Measurements from ENCODE around the gene KHDC4.

Gene KHDC4

DNA sequence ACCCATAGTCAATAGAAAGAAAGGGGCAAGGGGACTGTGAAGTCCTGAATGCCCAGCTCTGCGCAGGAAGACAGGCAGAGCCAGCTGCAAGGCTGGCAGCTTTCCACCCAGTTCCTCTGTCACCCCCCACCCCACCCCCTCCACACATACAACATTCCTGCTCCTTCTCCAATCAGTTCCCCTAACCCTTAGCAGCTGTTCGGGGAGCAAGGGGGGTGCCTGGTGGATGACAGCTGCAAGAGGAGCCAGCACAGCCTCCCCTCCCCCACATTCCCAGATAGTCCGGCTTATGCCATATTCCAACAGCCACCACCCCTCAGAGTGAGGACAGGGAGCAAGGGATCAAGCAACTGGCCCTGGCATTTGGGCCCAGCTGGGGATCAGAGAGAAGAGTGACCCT, 34.5 kb upstream of the KHDC4 start:
- DNase-seq: no peak

DNA sequence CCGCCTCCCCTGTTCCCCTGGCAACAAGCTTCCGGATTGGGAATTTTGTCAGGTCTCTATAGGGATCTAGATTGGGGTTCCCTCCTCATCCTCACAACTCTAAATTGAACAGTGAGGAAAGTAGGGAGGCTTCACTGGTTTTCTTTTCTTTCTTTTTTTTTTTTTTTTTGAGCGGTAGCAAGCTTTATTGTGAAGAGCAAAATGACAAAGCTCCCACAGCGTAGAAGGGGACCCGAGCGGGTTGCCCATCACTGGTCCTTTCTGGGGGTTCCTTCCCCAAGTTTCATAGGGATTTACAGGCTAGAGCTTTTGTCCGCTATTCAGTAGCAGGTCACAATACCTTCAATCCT, 33.8 kb upstream of the KHDC4 start:
- no peak for DNase-seq

DNA sequence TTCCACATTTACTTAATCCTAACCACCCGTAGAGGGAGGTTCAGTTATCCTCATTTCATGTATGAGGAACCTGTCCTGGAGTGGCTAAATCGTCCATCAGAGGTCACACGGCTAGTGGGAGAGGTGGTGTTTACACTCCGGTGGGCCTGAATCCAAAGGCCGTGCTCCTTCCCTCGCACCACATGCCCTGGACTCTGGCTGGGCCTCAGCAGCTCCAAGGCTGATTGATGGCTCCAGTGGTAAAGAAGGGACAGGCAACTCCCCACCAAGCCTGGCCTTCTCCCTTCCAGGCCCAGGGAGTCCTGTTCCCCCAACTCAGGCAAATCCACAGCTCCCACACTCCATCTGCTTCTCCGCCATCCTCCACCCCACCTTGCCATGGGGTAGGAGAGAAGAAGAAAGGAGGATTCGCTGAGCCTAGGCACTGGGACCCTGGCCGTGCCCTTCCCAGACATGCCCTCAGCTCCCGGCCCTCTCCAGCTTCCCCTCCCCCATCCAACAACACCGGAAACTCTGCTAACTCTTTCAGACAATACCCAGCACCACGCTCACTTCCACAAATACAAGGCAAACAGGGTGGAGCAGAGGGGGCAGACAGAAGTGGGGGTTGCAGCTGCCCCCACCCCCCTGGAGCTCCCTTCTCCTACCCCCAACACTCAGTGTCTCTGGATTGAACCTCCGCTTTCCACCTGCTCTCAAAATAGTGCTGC, 33.3 kb upstream of the KHDC4 start:
- no peak for DNase-seq

DNA sequence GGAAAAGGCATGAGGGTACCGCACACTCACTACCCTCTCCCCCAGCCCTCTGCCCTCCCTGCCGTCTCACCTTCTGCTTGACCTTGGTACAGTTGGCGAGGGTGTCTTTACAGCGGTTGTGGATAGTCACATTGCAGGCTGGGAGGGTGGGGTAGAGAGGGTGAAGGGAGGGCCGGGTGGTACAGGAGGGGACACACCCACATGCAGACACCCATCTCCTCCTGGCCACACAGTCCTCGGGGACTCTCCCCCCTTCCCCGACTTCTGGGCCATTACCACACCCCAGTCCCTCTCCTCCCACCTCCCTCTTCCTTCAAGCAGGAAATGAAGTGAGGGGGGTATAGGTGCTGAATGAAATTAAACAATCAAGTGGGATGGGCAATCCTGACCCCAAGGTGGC, 32.5 kb upstream of the KHDC4 start:
- DNase-seq: no peak

DNA sequence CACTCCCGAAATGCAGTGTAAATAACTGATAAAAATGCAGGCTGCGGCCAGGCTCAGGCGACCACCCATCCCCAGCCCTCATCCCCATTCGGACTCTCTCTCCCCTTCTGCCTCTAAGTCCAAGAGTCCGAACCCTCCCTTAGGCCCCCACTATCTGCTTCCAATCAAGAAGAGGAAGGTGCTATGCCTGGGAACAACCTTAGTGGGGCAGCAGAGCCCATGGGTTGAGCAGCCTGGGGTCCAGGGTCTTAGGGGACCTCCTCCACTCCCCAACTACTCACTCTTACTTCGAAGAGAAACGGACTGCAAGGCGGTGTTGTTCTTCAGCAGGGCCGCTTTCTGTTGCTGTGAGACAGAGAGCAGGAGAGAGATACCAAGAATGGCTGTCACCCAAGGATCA, 31.9 kb upstream of the KHDC4 start:
- DNase-seq: no peak

DNA sequence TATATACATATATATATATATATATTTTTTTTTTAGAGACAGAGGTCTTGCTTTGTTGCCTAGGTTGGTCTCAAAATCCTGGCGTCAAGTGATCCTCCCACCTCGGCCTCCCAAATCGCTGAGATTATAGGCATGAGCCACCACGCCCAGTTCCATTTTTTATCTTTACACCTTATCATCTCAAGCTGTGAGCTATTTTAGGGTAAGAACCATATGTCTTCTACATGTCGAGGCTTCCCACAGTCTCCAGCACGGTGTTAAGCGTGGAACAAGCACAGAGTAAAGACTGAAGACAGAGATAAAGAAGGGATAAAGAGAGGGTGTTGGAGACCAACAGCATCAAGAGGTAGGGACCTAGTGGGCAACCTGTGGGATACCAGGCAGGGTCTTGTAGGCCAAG, 30.0 kb upstream of the KHDC4 start:
- DNase-seq: no peak

DNA sequence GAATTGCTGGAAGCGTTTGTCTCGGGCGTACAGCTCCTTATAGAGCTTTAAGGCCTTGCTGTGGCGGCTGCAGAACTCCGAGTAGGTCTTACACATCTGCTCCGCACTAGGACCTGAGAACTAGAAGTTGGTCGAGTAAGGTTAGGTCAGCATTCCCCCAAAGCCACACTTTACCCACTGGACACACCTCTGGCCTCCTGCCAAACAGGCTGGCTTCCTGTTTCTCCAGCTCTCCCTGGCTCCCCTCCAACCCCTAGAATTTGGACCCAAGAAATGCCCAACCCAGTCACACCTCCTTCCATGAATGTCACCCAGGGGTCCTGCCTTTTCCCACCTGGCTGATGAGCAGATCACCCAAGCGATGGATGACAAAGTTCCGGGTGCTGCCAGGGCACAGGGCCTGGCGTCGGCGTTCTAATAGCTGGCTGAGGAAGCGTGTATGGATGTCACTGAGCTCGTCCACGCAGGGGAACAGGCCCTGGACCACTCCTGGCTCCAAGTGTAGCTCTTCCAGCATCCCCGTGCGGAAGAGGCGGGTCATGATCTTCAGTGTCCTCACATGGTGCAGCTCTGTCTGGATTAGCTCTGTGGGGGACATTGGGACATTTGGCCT, 28.5 kb upstream of the KHDC4 start:
- no peak for DNase-seq

DNA sequence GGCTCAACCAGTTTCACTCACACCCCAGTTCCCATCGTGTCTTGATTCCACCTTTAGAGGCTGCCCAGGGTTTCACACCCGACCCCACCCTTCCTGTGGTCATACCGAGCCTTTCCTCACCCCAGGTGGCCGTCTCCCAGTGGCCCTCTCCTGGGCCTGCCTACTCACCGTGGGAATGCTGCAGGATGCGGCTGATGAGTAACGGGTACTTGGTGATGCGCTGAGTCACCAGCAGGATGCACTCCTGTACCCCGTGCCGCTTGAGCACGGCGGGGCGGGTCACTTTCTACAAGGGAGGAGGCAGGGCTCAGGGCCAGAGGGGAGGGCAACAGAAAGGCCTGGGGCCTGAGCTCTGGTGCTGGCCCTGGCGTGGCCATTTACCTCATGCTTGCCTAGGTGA, 27.7 kb upstream of the KHDC4 start:
- DNase-seq: no peak

DNA sequence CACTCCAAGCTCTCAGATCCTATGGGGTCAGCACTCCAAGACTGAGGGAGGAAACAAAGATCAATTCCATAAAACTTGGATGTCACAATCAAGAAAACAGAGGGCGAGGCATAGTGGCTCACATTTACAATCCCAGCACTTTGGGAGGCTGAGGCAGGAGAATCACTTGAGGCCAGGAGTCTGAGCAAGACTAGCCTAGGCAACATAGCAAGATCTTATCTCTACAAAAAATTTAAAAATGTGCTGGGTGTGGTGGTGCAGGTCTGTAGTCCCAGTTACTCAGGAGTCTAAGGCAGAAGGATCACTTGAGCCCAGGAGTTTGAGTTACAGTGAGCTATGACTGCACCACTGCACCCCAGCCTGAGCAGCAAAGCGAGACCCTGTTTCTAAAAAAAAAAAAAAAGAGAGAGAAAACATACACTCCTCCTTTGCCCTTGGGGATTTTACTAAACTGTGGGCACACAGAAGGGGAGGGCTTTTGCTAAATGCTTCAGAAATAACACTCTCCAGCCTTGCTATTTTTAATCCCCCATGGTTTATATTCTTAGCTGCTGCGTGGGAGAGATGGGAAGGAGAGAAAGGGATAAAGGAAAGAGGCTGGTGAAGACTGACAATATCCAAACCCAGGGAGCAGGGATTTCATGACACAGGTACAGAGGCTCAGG, 26.0 kb upstream of the KHDC4 start:
- DNase-seq: no peak

DNA sequence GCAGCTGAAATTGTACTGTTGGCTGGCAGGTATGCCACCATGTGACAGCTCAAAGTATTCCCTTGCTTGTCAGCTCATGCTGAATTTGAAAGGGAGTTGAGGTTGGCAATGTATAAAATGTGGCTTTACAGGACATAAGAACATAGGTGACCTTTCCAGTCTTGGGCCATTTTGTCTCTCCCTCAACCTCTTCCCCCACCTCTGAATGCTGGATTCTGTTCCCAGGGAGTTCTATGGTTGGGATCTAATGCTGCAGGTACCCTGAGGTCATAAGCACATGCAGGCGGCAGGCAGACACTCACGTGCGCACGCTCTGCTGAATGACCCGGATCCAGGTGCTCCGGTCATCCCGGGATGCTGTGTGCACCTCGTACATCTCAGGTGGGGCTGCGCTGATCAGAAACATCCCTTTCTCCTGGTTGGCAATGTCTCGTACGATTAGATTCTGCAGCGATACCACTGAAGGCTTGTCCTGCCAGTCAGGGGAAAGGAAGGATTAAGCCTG, 23.2 kb upstream of the KHDC4 start:
- no peak for DNase-seq

DNA sequence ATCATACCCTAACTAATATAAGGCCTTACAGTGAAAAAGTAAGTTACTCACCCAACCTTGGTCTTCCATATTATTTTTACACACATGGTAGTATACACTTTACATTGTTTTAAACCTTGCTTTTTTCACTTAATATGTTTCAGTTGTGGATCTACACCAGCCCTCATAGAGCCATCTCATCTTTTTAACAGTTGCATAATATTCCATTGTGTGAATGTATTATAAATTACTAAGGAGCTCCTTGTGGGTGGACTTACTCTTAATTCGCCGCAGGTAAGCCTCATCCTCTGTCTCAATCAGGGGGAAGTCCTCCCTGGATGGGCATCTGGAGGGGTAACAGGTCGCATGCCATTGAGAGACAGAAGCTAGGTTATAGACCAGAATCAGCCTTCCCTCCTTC, 20.4 kb upstream of the KHDC4 start:
- DNase-seq: no peak

DNA sequence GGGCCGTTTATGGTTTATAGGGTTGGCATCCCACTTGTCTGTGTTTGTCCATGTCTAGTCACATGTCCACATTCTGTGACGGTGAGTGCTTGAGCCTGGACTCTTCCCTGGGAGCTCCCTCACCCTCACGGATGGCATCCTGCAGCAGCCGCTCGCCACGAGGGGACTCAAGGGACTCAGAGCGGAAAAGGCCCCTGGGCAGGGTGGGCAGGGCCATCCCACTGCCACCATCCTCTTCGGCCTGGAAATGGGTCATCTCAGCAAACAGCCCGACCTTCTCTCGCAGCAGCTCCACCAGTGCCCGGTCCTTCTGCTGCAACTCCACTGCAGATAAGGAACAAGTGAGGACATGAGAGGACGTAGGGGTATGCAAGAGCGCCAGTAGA, 18.3 kb upstream of the KHDC4 start:
- DNase-seq: no peak

DNA sequence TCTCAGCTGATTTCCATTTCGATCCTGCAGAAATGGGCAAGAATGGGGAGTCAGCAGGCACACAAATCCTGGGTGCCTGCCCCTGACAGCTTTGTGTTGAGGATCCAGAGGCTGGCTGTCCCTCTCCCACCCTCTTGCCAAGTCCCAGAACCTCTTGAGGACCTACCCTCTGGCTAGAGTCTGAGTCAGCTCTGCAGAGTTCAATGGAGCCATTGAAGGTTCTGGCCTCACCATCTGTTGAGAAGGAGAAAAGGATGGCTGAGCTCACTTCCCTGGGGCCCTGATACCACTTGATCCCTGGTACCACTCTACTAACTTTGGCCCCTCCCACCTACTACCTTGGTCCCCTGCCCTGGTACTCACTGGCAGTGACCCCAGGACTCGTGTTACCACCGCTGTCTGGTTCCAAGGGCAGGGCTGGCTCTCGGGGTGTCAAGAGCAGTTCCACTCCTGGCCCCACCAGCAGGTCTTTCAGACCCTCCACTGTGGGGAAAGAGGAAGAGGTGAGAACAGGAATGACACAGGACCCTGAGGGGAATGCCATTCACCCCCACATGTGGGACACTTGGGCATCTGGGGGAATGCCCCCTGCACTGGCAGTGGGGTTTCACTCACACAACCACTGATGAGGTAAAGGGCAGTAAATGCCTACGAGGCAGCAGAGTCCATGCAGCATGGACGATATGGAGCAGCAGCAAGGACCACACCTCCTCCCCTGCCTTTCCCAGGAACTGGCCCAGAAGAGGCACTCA, 17.7 kb upstream of the KHDC4 start:
- DNase-seq: no peak

DNA sequence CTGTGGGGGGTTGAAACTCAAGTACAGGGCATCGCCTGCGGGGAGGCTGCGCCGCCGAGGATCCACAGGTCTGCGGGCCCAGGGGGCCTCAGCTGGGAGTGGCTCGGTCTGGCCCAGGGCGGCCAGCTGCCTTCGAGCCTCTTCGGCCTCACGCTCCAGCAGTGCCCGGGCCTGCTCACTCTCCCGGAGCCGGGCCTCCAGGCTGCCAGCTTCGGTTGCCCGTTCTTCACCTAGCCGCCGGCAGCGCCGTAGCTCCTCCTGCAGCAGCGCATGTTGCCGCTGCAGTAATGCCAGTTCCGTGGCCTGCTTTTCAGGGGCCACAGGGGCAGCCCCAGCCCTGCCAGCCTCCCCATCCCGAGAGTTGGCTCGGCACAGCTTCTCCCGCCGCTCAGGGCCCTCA, 16.6 kb upstream of the KHDC4 start:
- no peak for DNase-seq

DNA sequence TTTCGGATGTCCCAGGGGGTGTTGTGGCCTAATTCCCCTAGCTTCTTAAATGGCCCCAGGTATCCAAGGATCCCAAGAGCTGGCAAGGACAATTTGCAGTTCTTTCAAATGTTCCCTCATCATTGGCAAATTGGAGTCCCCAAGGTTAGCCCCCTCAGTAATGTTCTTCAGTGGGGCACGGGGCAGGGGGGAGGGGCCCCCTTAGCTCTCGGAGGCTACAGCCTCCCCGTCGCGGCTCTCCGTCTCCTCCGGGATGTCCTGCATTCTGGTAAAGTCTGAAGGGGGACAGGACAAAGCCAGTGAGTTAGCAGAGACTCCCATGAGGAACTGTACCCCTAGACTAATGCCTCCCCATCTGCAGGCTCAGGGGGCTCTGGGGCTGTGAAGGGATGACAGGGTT, 13.5 kb upstream of the KHDC4 start:
- no peak for DNase-seq

DNA sequence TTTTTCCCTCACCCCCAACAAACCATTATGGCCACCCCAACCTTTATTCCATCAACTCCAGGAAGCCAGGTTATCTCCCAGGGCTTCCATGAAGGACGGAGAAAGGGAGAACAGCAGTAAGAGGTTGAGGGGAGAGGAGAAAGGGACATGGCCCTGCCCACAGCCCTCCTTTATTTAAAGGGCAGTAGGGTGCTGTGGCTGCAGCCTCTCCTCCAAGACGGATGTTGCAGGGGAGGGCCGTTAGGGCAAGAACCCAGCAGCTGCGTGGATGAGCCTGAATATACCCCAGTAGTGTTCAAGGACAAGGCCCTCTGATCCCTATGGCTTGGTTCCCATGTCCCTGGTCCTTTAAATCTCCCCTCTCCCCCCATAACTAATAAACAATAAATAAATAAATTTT, 13.1 kb upstream of the KHDC4 start:
- DNase-seq: no peak

DNA sequence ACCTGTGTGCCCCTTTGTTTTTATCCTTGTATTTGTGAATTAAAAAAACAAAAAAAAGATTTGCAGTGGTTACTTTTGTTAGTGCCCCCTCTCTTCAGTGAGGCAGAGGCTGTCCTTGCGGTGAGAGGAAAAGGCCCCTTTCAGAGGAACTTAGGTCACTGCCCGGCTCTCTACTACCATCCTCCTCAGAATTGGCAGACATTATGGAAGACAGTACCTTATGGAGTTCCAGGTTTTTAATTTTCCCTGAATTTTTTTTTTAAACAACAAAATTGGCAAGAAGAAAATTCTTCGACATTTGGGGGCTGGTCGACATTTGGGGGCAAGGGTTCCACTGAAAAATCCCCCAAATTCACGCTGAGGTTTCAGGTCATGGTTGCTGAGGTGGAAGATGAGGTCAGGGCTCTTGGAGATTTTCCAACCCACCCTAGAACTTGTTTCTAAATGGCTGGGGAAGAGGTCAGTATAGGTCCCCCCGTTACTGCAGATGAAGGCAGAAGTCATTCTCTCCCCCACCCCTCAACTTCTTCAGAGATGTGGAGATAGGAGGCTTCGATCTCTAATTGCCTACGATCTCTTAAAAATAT, 12.5 kb upstream of the KHDC4 start:
- no peak for DNase-seq

DNA sequence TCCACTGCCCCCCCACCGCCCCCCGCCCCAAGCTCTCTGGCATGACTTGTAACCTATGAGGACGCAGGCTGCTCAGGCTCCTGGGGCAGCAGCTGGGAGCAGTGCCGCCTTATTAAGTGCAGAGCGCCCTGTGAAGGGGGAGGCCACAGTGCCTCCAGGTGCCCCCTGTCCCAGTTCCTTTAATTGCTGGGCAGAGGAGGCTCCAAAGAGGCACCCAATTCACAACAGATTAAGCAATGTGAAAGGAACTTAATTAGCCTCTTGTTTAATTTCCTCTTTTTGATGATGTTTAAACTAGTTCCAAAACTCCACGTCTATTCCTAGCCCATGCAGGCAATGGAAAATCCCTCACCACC, 10.2 kb upstream of the KHDC4 start:
- DNase-seq: no peak

DNA sequence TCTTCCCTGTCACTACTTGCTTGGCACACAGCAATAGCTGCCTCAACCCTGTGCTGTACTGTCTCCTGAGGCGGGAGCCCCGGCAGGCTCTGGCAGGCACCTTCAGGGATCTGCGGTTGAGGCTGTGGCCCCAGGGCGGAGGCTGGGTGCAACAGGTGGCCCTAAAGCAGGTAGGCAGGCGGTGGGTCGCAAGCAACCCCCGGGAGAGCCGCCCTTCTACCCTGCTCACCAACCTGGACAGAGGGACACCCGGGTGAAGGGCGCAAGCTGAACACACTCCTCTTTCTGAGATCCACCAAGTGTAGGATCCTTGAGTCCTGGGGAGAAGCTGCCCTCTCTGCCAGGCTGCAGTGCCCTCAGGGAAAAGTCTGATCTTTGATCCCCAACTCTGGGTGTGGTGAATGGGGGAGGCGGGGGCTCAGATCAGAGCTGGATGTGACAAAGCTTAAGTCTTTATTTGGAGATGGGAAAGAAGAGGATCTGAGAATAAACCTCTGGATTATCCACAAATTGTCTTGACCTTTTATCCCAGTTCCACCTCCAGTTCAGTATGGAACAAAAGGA, 8.4 kb upstream of the KHDC4 start:
- no peak for DNase-seq

DNA sequence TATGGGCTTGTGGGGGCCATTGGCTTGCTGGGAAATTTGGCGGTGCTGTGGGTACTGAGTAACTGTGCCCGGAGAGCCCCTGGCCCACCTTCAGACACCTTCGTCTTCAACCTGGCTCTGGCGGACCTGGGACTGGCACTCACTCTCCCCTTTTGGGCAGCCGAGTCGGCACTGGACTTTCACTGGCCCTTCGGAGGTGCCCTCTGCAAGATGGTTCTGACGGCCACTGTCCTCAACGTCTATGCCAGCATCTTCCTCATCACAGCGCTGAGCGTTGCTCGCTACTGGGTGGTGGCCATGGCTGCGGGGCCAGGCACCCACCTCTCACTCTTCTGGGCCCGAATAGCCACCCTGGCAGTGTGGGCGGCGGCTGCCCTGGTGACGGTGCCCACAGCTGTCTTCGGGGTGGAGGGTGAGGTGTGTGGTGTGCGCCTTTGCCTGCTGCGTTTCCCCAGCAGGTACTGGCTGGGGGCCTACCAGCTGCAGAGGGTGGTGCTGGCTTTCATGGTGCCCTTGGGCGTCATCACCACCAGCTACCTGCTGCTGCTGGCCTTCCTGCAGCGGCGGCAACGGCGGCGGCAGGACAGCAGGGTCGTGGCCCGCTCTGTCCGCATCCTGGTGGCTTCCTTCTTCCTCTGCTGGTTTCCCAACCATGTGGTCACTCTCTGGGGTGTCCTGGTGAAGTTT, 7.8 kb upstream of the KHDC4 start:
- no peak for DNase-seq

DNA sequence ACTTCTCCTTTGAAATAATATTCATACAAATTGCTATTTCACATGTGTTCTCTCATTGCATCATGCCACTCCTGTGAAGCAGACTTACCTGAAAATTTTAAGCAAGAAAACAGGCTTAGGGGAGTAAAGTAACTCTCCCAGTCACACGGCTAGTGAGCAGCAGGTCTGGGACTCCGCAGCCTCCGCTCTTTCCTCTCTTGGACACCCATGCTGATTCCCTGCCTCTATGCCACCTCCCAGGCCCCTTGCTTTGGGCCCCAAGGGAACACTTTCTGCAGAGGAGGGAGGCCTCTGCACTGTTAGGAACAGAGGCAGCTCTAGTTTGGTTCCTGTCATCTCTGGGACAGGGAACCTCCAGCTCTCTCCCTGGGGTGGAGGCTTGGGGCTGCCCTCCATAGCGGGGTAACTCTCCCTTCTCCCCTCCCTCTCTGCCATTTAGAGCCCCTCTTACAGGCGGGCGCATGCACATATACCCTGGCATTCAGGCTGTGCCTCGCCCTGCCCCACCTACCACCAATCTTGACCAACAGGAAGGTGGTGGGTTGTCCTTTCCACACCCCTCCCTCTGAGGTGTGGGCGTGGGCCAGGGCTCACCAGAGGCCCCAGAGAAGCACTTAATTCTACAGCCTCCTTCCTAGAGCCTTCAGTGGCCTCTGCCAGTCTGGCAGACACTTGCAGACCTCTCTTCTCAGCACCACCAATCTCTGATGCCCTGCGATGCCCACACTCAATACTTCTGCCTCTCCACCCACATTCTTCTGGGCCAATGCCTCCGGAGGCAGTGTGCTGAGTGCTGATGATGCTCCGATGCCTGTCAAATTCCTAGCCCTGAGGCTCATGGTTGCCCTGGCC, 7.0 kb upstream of the KHDC4 start, which contains the start of gene RXFP4:
Gene RXFP4, plus strand, starts transcription at position 646 of the 852 bp plus-strand sequence. Its CDS starts 72 bp downstream, at position 718.
- no peak for DNase-seq
